8988T (cell line): ENCODE results near the gene MYF5.

Experiments used
- DNase-seq: peaks from one replicate; pipeline ENCODE4 v3.0.0; 2011

Gene MYF5

GRCh38 chr12:80708259-80708974 lies 8.3 kb upstream of the MYF5 start:
- DNase-seq, result no peak

GRCh38 chr12:80708975-80709328 lies 7.8 kb upstream of the MYF5 start:
- DNase-seq, result no peak

DNA sequence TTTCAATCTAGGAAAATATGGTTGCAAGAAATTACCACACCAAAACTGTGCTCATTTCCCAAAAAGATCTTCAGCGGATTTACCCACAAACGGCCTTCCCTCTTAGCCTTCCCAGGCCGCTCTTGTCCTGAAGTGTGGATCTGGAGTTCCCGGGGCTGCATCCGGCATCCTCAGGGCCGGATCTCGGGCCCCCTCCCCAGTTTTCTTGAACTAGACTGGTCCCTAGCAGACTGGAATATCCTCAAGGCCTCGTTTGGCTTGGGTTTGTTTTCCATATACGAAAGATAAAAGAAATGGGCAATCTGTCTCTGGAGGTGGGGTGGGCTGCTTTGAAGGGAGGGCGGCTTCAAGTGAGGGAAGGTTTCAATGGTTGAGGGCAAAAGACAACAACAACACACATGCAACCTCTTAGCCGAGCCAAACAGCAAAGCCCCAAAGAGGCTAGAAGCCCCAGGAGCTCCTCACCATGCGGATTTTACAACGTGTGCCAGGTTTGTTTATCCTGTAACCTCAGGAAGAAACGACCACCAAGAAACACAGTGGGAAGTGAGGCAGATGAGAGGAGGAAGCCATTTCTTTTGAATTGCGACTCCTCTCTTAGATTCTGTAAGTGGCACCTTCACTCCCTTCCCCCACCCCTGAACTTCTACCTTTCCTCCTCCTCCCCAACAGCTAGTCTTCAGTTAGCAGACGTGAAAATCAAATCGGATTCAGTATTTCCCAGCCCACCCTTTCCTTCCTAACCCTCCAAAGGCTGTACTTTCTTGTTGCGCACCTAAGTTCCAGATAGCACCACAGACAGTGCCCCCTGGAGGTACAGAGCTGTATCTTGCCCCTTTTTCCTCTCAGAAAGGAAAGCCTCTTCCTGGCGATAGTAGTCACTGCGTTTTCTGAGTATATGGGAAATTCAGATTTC lies 6.6 kb upstream of the MYF5 start:
- no peak for DNase-seq

GRCh38 chr12:80710727-80711449 lies 5.8 kb upstream of the MYF5 start:
- no peak for DNase-seq

DNA sequence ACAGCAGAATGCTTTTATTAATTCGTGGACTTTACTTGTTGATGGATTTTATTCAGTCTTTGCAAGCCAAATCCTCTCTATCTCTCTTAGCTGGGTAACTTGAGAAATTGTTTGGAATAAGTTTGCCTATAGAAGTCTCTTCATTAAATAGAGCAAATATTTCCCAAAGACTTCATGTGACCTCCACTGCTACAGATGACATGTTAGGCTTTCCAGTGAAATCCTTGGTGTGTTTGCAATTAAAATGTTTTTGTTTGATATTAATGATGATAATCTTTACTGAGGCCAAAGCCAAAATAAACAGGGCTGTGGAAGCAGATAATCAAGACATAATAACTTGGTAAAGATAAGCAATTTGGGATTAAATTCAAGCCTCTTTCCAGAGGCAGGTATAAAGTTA lies 4.8 kb upstream of the MYF5 start:
- DNase-seq, result no peak

DNA sequence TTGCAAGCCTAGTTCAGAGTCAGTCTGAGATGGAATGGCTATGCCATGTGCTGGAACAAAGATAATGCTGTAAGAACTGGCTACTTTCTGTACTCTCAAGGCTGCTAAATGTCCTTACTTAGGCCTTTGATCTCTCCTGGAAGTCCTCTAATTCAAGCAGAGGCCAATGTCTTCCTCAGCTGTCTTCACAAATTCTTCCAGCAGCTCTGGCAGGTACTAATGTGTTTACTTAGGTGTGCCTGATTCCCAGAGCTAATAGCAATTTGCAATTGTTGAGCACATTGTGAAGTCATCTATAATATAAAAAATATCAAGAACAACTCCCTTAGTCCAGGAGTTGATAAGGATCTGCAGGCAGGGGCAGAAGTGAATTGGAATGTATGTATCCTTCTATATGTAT lies 3.8 kb upstream of the MYF5 start:
- DNase-seq, result no peak

- DNase-seq, result no peak
Observed at GRCh38 chr12:80713419-80713818, 3.3 kb upstream of the MYF5 start.

- no peak for DNase-seq
Observed at GRCh38 chr12:80714055-80714454, 2.7 kb upstream of the MYF5 start.

DNA sequence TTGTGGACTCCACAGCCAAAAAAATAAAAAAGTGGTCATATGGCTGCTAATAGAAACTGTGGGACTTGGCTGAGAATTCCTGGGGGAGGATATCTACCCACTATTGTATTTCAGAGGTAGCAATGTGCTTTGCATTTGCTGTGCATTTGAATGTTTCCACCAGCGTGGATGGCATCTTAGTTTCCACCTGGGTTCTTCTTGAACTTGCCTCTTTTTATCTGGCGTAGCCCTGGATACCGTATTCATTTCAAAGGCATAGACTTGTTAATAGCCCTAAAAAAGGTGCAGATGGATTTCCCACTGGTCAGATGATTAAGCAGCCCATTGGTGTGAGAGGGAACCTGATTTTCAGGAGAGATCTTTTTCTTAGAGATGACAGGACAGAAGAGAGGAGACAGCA lies 1.9 kb upstream of the MYF5 start:
- DNase-seq, result no peak

- DNase-seq, result no peak
Observed at GRCh38 chr12:80715713-80716249, 931 bp upstream of the MYF5 start.

GRCh38 chr12:80717856-80718255 lies 1.1 kb downstream of the MYF5 start:
- DNase-seq, result no peak

- no peak for DNase-seq
Observed at GRCh38 chr12:80720516-80720915, 3.8 kb downstream of the MYF5 start.

DNA sequence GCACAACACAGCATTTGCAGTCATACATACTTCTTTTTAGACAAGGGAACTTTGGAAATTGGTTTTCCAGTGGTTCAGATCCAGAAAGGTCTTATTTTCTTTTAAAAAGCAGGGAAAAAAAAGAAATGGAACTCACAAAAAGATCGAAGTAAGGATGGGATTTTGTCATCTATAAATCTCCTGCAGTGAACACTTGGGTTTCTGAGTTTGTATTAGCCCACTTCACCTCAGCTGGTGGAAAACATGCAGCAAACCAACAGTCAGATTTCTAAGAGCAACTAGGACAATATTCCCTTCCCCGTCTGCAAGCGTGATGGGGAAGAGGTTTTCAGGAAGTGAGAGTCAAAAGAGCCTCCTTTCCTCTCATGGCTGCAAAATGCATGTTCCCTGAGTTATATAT lies 4.6 kb downstream of the MYF5 start:
- no peak for DNase-seq

DNA sequence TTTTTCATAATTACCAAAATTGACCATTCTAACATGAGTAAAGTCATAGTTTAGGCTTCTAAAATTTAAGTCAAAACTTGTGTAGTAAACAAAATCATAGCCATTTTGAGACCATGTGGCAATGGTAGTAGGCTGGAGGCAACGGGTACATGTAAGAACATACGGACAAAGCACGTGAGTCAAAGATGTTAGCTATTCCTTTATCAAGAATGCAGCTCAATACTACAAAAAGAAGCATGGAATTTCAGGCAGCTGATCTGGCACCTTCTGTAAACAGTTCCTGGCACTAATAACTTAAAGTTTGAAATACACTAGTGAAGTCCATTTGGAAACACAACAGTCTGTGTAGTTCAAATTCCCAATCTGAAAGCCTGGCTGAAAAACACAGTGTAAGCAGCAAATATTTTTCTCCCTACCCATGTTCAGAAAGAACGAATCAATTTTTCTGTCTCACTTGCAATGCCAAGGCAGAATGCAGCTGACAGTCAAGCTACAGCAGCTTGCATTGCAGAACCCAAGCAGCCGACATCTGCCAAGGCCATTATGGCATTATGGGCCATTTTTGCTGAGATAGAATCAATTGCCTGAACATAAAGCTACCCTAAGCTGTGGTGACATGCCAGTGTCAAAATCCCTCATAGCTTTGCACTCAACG lies 29.3 kb downstream of the MYF5 start:
- no peak for DNase-seq

DNA sequence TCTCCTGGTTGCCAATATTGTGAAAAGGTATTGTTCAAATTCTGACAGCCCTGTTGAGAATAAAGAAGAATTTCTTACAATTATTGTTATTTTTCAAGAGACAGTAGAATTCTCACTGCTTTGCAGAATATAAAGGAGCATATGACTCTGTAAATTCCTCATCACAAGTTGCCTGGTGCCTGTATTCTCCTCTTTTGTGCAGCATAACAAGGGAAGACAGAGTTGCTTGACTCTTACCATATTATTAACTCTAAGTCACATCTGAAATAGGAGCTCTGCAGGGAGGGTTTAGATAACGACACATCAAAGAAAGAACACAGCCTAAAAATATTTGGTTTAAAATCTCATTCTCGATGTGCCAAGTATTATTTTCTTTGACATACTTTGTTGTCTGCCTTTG lies 31.1 kb downstream of the MYF5 start:
- DNase-seq, result no peak

- DNase-seq, result no peak
Observed at GRCh38 chr12:80749456-80749855, 32.7 kb downstream of the MYF5 start.

- no peak for DNase-seq
Observed at GRCh38 chr12:80752464-80752863, 35.8 kb downstream of the MYF5 start.

GRCh38 chr12:80754274-80754673 lies 37.6 kb downstream of the MYF5 start:
- no peak for DNase-seq

DNA sequence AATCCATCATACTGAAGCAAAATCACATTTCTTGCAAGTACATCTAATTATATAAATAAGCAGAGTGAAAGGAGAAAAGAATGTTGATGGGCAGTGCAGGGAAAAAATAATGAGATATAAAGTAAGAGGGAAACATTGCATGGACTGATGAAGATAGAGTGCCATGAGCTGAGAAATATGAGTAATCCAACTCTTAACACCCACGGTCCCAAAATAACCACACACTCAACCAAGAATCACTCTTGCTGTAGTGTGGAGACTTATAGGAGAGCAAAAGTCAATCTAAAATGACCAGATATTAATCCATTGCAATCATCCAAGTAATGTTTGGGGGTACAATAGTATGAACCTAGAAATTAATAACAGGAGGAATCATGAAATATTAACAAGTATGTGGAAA lies 40.2 kb downstream of the MYF5 start:
- no peak for DNase-seq

DNA sequence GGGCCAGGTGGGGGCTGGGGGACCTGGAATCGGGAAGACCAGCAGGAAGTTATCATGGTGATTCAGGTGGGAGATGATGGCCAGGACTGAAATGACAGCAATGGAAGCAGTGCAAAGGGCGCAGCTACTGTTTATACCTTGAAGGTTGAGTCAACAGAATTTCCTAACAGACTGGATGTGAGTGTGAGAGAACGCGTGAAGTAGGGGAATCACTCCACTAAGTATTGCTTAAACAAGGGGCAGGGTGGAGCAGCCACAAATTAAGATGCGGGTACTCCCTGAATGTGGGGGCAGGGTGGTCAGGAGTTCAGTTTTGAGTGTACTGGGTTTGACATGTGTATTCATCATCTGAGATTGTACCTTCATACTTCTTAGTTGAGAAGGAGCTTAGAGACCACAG lies 45.1 kb downstream of the MYF5 start:
- DNase-seq, result no peak

DNA sequence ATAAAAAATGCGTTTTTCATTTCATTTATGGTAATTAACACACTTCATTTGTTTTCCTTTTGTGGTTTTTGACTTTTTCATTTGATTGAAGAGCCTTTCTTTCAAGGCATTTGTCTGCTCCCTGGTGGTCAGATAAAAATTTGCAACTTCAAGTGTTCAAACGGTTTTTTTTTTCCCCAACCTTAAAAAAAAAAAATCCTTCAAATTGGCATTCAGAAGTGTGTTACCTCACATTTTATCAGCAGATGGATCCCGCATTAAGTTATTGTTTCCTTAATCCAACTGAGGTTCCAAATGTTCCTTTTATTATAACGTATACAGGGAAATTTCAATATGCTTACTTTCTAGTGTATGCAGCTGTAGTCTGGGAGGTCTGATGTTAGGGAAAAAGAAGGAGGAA lies 47.2 kb downstream of the MYF5 start:
- DNase-seq, result no peak

DNA sequence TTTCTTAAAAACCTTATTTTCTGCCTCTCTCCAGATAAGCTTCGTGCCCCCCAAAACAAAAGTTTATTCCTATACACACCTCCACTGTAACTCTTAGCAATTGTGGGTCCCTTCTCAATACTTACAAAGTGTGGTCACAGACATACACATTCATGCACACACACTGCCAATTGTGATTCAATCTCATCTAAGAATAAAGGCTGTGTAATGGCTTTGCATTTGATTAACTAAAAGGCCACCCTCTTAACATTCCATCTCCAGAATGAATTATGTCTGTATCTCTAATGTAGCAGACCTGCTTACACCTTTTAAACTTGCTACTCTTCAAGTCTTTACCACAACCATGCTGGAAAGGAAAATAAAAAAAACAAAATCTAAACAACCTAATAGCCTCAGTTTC lies 49.5 kb downstream of the MYF5 start:
- DNase-seq, result no peak

DNA sequence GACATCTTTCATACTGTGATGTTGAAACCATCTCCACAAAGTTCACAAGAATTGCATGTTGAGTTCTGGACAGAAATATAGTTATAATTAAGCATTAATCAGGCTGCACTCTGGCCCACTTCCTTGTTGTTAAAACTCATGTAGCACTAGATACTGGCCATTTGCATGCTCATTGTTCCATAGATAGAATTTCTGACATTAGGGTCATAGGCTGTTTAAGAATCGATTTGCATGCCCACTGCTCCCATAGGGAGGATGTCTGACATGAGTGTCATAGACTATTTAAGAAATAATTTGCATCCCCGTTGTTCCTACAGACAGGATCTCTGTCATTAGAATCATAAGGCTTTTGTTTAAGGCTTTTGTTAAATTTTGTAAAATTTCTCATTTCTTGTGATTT lies 50.2 kb downstream of the MYF5 start:
- no peak for DNase-seq
